Measurements from ENCODE around the gene ARMC7.

Gene ARMC7

DNA sequence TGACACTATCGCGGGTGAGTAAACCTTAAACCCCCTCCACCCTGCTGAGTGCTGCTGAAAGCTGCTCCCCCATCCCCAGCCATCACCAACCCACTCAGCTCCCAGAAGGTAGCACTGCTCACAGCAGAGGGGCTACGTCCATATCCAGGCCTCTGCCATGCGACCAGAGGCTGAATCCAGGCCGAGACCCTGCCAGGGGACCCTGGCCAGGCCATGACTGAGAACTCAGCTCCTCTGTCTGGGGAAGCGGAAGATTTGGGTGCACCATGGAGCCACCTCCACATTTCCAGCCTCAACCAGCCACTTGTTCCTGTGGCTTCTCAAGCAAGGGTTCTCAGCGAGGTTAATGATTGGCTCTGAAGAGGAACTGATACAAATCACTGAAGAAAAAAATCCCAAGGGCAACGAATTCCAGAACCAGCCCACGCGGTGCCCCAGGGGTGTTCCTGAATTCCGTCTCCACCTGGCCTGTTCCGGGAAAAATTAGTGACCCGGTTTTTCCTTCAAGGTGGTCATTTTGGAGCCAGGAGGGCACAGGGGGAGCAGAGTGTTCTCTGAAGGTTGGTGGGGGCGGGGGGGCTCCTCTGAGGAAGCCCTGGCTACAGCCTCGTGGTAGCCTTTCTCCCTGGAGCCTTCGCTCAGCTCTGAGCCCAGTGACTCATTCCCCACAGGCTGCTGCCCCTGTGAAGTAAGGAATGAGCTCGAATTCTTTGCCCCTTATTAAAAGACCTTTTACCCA, 31.3 kb upstream of the ARMC7 start:
- DNase-seq (ENCODE audit: low spot score) = no peak

GRCh38 chr17:75079023-75079373, 30.8 kb upstream of the ARMC7 start:
- DNase-seq (ENCODE audit: low spot score) = no peak

DNA sequence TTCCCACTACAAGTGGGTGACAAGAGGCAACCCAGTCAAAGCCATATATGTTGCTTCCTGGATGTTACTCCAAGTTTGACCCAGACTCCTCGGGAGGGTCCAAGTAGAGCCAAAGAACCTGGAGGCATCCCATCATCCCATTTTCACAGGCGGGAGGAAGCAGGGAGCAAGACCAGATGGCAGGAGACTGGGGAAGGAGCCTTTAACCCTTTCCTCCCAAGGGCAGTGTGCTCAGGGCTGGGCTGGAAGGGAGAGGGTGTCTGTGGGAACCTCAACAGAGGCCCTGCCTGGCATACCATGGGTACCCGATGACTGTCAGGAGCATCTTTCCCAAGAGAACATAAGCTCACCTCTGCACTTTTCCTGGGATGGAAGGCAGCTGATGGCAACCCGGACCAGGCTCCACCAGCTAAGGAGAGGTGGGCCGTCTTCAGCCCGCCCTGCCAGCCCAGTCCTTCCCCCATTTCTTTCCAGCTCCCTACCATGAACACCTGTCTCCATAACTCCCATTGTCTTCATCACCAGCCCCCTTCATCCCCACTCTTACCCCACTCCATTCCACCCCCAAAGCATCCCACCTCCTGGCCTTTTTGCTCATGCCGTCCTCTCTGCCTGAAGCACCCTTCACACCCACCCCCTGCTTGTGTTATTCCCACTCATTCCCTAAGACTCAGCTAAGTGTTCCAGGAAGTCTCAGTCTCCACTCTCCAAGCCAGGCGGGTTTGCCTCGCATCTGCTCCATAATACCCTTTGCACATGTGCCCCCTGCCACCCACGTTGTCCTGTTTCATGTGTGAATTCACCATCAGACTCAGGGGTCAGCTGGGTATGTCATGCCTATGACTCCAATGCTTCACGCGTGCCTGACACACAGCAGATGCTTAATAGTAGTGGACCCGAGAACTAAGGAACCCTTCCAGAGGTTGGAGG, 27.9 kb upstream of the ARMC7 start:
- DNase-seq (ENCODE audit: low spot score) = no peak

DNA sequence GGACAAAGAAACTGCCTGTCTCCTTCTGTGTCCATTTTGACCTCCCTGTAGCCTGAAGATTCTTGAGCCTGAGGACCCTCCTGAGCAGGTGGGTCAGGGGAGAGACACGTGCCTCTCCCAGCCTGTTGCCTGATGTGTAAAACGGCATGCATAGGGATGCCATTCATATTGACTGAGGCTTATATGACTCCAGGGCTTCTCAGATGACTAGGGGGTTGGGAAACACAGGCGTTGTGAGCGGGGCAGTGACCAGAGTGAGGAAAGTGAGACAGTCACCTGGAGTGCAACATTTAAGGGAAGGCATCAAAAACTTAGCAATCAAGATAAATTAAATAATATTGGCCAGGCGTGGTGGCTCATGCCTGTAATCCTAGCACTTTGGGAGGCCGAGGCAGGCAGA, 27.1 kb upstream of the ARMC7 start:
- no peak for DNase-seq (ENCODE audit: low spot score)

DNA sequence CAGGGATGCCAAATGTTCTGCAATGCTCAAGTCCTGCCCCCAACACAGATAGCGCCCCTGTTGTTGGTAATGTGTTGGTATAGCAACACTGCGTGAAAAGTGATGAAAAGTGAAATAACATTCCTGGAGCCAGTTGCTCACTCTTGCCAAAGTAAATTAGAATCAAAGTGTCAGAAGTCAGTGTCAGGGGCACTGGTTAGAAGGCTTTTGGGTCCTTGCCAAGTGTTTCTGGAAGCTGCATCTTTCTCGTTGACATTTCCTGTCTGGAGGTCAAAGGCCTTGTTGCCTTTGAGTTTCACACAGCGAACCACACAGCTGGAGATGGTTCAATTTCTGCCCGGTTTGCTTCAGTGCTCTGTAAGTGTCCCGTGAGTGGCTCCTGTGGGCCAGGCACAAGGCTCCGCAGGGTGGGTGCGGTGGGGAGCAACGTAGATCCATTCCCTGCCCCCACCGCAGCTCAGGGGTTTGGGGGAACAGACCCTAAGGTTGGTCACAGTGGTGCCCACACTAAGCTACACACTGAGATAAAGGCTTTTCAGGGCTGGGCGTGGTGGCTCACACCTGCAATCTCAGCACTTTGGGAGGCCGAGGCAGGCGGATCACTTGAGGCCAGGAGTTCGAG, 25.6 kb upstream of the ARMC7 start:
- DNase-seq (ENCODE audit: low spot score) = no peak

GRCh38 chr17:75086496-75087181, 23.1 kb upstream of the ARMC7 start:
- no peak for DNase-seq (ENCODE audit: low spot score)

- DNase-seq (ENCODE audit: low spot score) = no peak
Observed at GRCh38 chr17:75087182-75087557, 22.6 kb upstream of the ARMC7 start.

DNA sequence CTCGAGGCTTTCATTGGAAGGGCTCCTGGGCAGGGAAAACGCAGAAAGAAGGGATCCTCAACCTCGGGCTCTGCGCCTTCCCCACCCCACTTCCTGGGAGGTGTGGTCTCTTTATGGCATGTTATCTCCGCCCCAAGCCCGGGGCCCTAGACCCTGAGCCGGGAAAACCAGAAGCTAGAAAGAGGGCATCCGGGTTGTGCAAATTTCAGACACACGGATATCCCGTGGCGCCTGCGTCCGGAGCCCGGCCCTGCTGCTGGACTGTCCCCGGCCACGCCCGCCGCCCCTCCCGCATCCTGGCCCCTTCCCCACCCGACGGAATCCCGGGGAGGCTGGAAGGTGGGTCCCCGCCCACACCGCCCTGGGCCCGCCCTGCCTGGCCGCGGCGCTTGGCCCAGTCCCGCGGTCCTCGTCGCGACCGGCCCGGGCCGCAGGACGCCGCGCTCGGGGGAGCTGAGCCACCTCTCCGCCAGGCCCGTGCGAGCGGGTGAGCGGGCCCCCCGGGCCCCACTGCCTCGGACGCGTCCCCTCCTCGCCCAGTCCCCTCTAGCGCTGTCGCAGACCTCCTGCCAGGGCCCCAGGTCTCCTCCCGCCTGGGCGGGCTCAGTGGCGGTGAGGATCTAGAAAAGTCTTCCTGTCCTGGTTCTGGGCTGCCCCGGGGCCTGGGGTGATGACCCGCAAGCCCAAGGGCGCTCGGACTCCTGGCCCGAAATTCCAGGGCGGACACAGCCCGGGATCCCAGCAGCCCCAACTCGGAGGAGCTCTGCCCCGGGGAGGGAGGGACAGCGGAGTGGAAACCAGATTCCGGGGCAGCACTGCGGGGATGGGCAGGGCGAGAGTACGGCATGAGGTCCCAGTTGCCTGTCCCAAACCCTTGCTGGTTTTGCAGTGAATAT, 22.0 kb upstream of the ARMC7 start, which contains the start of gene SLC16A5:
Gene SLC16A5 (plus strand): TSS at position 397 of the 896 bp plus-strand sequence. CDS start 5,683 bp downstream, outside the sequence.
- DNase-seq (ENCODE audit: low spot score) = peak; percentile 89

DNA sequence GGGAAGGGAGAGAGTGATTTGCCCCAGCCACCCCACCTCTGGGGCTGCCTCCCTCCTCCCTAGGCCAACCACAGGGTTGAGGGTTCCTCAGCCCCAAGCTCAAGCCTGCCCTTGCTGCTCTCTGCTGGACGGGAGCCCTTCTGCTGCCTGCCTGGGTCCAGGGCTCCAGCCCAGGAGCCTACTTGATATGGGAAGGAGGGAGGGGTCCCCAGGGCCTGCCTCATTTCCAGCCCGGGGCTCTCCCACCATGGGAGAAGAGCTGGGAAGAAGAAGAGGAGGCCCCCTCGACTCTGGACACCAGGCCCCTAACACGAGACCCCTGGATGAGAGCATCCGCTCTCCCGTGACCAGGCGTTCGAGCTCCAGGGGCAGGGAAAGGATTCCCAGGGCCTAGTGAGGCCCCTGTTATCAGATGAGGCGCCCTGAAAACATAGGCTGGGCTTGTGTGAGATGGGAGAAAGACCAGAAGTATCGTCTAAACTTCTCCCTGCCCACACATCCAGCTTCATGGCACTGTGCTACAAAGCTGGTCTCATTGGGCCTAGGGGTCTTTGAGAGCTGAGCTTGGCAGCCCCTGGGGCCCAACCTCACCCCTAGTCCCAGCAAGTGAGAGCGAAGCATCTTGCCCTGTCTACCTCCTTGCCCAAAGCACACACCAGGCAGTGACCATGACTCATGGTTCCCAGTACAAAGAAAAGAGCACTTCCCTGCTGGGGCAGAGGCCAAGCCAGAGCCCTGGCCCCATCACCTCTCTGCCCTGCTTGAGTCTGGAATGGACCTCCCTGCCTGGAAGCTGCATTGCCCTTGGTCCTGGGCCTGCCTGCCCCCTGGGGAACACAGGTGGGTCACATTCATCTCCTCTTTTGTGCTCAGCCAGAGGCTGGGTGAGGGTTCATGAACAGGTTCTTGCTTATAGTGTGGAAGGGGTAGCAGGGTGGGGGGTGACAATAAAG, 21.0 kb upstream of the ARMC7 start:
- DNase-seq (ENCODE audit: low spot score) = peak; percentile 79

DNA sequence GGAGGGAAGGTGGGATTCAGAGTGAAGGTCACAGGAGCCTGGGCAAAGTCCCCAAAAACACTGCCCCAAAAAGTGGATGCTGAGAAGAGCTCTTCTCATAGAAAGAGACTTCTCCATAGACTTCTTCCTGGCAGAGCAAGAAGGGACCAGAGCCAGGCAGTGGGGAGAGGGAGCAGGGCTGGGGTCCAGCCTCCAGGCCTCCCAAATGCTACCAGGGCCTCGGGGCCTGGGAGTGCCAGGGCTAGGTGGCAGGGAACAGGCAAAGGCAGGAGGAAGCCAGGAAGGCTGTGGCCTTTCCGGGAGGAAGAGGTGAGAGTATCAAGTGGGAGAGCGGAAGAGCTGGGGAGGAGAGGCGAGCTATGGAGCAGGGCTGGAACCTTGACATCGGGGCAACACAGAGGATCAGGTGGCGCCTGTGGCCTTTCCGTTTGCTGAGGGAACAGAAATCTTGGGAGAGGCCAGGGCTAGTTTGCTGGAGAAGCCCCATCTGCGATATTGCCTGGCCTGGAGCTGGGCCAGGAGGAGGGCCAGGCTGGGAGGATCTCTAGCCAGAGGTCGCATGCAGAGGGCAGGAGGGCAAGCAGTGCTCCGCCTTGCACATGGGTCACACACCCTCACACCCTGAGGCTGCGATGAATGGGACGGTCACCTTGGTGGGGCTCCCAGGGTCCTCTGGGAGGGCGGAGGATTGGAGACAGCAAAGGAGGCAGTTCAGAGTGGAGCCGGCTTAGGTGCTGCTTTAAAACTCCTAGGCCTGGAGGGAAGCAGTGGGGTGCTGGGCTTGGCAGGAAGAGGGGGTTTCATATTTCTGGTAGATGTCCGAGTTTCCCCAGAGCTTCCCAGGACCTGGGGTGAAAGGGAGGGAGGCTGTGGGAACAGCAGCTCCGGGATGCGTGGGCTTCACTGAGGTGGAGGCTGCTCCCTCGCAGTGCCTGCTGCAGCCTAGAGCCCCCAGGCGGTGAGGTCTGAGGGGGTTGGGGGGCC, 18.6 kb upstream of the ARMC7 start:
- DNase-seq (ENCODE audit: low spot score) = no peak

GRCh38 chr17:75091855-75092327, 17.9 kb upstream of the ARMC7 start:
- DNase-seq (ENCODE audit: low spot score) = no peak

DNA sequence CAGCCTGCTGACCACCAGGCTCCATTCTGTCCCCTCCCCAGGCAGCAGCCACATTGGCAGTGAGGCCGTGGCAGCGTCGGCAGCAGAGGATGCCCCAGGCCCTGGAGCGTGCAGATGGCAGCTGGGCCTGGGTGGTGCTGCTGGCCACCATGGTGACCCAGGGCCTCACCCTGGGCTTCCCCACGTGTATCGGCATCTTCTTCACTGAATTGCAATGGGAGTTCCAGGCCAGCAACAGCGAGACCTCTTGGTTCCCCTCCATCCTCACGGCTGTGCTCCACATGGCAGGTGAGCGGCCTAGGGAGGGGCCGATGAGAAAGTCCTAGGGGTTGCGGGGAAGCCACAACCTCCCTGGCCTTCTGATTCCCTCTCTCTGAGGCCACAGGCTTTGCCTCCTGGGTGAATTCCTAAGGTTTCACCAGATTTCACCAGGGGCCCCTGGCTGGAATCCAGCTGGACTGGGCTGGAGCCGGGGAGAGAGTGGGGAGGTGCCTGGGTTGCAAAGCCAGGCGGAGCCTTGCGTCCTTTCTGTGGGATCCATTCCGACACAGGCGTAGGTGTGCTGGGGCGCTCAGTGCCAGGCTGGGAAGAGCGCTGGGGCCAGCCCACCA, 16.1 kb upstream of the ARMC7 start:
- DNase-seq (ENCODE audit: low spot score) = no peak

GRCh38 chr17:75094871-75095399, 14.8 kb upstream of the ARMC7 start:
- no peak for DNase-seq (ENCODE audit: low spot score)

- peak; percentile 38 for DNase-seq (ENCODE audit: low spot score)
Observed at GRCh38 chr17:75096082-75096625, 13.6 kb upstream of the ARMC7 start.

DNA sequence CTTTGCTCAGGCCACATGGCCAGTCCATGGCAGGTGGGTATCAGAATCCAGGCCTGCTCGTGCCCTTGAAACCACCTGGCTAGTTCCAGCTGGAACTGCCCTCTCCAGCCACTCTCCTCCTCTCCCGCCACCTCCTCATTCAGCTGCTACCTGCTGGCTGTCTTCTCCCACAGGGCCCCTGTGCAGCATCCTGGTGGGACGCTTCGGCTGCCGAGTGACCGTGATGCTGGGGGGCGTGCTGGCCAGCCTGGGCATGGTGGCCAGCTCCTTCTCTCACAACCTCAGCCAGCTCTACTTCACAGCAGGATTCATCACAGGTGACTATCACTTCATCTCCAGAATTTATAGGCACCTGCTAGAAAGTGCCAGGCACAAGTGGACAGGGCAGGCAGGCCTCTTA, 11.9 kb upstream of the ARMC7 start:
- no peak for DNase-seq (ENCODE audit: low spot score)

- no peak for DNase-seq (ENCODE audit: low spot score)
Observed at GRCh38 chr17:75098861-75099260, 10.9 kb upstream of the ARMC7 start.

- no peak for DNase-seq (ENCODE audit: low spot score)
Observed at GRCh38 chr17:75099881-75100595, 9.7 kb upstream of the ARMC7 start.
